Muscle of back (tissue), 11 donors: ENCODE results near the gene GHRH. TPM values are rescaled to one million over a fixed set of nuclear protein-coding genes. Genes with fewer than 3 reads are reported as not detected.

Experiments
- DNase-seq, 3 donors: peaks; one replicate each; pipeline versions ENCODE4 v3.0.0 to v3.0.0-alpha.2; 2013
- polyA plus RNA-seq, 10 donors: library from polyadenylated mRNA; unstranded; fragments of 120-200 nt; gene quantifications; one replicate each; pipeline ENCODE4 v1.2.1, GENCODE V29; 2013; ENCODE audit not compliant: insufficient read length in 10 of 10

GHRH gene
- polyA plus RNA-seq, 10 donors, result not detected

DNA sequence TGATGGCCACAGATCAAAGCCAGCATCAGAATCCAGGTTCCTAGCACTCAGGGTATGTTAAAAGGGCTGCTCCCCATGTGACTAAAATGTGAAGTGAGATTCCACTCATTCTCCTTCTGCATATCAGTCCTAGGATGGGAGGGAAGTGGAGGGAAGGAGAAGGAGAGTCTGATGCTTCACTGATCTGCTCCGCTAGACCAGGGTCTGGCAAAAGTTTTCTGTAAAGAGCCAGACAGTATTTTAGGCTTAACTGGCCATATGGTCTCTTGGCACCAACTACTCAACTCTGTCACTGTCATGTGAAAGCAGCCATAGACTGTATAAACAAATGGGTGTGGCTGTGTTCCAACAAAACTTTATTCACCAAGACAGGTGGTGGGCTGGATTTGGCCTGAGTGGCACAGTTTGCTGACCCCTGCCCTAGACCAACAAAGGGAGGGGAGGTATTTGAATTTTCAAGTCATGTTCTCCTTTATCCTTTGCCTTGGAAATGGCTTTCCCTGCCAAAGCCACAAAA lies 22.6 kb downstream of the GHRH start:
- peak; percentile 61 to 84 (median 77) for DNase-seq

DNA sequence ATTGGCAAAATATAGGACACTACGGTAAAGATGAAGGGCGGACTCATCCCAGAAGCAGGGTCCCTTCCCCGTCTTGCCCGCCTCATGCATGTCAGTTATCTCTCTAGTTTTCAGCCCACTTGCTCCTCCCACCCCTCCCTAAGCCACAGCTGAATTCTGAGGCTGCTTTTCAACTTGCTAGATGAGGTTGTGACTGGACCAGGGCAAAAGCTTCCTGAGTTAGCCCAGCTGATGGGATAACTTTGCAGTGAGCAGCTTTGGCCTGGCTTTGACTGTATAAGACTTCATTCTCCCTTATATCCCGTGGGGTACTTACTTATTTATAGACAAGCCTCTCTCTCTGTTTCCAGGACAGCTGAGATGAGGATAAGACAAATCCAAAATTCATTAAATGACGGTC lies 23.2 kb downstream of the GHRH start:
- DNase-seq, result peak in 1 of 3 donors; percentile 15

DNA sequence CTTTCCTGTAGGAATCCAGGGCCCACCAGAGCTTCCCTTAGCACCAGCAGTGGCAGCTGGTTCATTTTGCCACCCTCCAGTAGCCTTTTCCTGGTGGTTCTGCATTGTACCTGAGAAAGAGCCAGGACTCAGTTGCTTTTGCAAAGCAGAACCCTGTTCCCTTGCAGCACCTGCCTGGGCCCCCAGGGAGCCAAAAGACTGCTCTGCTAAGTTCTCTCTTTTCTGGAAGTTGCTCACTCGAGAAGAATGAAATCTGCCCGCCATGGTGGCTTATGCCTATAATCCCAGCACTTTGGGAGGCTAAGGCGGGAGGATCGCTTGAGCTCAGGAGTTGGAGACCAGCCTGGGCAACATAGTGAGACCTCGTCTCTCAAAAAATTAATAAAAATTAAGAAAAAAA lies 24.0 kb downstream of the GHRH start:
- no peak for DNase-seq

DNA sequence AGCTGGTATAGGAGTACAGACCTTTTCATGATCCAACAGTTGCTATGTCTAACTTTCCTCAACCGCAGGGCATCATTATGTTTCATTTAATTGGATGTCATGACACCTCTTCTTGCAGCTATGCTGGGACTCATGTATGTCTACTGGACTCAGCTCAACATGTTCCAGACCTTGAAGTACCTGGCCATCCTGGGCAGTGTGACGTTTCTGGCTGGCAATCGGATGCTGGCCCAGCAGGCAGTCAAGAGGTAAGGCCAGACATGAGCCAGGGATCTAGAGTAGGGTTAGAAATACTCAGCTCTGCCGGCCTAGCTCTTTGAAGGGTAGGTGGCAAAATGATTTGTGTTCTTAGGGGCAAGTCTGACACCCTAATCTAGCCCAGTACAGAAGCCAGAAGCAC lies 25.2 kb downstream of the GHRH start:
- DNase-seq, result no peak

DNA sequence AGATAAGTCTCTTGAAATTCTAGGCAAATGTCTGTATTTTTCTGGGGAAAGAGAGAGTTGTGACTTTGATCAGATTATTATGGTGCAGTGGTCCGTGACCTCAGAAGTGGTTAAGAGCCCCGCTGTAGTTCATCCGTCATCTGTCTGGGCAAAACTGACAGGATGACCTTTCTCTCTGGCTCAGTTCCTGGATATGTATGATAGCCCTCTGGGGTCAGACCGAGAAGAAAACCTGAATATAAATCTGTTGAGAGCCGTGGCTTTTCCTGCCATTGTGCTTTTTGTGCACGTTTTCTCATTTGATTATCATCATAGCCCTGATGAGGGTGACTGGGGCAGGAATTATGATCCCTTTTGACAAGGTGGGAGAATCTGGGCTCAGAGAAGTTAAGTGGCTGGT lies 26.5 kb downstream of the GHRH start:
- no peak for DNase-seq

DNA sequence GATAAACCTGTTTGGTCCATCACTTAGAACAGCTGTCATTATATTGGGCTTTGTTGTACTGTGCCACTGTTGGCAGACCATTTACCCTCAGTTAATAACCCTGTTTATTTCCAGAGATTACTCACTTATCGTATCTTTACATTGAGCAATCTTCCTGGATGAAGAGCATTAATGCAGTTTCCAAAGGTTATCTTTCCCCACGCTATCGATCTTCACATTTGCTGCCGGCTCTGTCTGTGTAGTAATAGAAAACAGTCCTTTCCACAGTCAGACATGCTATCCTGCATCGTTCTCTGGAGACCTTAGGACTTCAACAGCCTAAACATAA lies 27.4 kb downstream of the GHRH start:
- DNase-seq, result no peak

DNA sequence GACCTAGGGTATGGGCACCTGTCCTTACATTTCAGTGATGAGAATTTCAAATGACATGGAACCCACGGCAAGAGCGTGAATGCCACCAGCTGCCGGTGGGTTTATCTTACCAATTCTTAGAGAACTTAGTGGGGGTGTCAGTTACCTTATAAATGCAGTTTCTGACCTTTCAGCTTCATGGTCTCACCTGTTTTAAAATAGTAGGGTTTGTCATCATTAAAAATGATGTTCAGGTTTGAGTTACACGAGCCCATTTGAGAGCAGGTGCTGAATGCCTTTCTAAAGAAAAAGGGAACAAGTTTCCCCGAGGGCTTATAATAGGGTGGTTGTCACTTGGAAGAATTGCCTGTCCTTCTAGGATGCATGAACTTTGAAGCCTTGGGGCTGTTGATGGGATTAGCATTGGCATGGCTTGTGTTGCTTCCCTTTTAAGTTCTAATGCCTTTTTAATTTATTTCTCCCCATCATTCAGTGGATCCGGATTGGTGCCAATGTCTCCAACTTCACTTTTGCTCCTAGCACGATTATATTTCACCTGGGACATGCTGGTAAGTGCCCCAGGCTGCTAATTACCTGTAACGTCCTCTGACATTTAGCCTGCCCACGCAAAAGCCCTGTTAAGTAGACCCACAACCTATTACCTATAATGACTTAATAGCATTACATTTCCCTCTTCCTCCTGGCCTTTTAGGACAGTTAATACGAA lies 27.9 kb downstream of the GHRH start:
- peak in 1 of 3 donors; percentile 35 for DNase-seq

DNA sequence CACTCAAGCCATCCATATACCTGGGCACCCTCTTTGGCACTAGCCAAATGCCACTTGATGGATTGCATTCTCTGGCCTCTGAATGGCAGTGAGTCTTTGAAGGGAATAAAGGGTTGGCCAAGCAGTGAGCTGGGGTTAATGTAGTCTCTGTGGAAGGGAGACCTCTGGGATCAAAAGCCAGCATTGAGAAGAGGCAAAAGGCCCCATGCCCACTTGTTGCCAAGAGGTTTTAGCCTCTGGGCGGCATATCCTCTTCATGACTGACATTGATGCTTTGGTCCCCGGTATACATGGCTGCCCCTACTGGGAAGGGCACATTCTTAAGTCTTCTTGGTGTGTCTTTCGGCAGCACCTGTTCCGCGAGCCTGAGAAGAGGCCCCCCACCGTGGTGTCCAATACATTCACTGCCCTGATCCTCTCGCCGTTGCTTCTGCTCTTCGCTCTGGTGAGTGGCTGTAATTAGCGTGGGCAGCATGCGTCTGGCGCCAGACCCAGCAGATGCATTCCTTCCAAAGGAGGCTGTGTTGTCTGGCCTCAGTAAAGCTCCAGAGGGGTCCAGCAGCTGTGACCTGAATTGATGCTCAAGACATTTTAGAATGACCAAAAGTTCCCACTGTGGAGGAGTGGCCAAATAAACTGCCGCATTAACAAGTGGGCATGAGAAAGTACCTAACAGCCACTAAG lies 29.5 kb downstream of the GHRH start:
- DNase-seq, result peak; percentile 46 to 64 (median 58)

DNA sequence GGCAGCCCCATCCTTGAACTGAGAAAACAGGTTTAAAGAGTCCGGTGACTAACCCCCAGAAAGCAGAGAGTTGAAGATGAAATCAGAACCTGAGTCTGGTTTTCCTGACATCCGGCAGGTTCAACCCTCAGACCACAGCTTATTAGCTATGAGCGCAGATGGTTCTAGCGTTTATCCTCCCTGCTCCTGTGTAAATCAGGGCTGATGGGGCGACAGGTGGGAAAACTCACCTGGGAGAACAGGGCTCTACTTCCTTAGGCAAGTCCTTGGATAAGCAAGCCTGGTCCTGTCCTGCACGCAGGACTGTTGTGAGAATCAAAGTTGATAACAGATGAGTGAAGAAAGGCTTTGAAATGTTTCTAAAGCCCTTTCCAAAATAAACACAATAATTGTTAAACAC lies 31.4 kb downstream of the GHRH start:
- no peak for DNase-seq

DNA sequence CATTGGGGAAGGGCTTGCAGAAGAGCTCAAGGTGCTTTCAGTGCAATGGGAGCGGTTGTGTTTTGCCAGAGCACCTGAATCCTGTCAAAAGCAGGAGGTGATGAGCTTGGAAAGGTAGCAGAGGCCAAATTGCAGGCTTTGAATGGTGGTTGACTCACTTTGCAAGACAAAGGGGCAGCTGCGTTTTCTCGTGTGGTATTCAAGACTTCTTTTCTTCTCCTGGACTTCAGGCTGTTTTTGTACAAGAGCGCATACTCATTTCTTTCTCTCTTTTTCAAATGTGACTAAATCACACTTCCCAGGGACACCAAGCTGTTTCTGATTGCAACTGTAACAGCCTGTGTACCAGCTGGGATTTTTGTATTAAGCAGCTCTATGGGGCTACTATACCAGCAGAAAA lies 32.3 kb downstream of the GHRH start:
- DNase-seq, result no peak

DNA sequence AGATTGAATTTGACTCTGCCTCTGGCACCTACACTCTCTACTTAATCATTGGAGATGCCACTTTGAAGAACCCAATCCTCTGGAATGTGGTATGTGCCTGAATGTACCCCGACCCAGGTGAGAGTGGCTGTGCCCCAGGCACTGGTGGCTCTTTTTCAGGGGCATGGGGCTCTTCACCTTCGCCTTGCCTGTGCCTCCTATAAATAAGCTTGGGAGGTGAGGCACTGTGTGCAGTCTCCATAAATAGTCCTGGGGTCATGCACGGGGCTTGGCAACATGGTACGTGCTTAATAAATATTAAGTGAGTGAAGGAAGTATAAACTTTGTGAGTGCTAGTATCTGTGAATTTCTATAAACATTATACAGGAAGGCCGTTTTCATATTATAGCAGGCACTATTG lies 33.0 kb downstream of the GHRH start:
- DNase-seq, result no peak

DNA sequence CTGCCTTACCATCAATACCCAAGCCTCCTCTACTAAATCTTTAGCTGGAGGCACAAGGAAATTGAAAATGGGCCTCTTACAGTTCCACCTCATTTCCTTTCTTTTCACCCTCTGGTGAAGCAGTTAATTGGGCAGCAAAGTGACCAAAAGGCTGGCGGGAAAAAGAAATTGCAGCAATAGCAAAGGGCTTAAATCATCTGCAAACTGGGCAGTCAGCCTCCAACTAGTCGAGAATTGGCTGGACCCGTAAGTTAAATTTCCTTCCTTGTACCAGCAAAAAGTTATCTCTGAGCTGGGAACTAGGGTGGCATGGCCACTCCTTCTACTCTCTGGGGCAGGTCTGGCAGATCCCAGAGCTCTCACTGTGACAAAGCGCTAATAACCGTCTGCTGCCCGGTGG lies 33.5 kb downstream of the GHRH start:
- DNase-seq, result no peak

DNA sequence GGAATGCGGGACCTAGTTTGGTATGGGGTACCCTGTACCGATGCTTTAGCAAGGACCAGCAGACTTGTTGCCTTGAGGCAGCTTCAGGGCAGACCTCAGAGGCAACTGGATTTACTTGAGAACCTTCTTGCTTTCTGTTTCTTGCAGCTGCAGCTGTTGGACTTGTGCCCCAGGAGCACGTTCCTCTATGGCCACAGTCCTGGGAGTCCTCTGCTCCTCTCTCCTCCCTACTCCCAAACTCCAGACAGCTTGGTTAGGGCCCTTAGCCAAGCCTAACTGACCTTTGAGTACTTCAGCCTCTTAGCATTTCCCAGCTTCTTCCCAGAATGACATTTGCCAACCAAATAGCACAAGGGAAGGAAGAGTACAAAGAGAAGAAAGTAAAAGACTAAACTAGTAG lies 34.7 kb downstream of the GHRH start:
- DNase-seq, result peak; percentile 49 to 83 (median 65)

DNA sequence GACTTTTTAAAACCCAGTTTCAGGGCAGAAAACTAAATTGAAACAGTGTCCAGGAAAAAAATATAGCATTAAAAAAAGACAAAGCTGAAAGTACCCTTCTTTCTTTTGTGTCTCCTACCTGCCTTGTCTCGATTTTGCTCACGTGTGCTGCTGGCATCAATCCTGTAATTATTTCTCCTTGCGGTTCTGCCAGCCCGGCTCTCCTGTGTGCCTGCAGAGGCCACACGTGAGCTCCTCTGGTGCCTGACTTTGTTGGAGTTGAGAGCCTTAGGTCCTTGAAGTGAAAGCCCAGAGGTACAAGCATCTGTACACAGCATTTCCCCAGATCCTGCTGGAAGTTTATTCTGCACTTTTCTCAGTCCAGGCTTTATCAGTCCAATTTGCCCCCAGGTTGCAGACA lies 36.5 kb downstream of the GHRH start:
- DNase-seq, result no peak

DNA sequence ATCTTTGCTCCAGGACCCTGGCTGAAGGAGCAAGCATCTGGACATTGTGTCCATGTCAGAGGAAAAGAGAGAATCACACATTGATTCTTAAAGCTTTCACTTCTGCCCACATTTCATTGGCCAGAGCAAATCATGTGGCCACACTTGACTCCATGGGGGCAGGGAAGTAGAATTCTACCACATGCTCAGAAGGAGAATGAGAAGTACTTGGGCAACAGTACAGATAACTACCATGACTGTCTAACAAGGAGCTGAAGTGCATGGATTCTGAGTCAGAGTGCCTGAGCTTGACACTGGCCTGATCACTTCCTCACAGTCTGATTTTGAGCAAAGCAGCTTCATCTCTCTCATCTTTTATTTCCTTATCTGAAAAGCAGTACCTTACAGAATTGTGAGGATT lies 38.6 kb downstream of the GHRH start:
- DNase-seq, result peak in 1 of 3 donors; percentile 54

DNA sequence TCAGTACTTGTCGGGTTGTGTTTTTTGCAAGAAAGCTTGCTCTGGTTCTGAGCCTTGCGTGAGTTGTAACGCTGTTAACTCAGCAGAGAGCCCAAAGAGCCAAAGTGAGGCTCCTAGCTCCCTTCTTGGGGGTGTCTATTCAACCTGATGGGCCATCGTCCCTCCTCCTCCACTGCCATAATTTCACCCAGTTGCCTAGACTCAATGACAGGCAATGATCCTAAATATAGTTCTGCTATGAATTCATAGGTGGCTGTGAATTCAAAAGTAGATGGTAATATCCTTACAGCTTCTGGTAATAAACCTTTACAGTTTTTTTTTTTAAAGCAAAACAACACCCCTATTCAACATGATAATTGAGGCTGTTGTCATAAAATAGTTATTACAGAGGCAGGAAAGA lies 39.5 kb downstream of the GHRH start:
- no peak for DNase-seq

DNA sequence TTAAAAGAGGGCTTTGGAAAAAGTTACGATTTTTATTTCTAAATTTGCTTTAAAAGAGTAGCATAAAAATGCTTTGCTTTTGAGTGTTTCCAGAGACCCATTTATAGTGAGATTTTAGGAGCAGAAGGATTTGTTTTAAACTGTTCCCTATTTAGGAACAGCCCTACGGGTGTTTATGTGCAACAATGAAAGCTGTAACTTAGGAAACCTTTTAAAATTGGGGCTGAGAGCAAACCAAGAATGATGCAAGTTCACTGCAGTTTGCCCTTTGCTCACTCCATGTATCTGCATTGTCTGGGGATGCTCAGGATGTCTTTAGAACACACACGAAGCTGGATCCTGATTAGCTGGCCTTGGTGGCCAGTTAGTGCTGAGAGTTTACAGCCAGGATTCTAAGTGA lies 40.9 kb downstream of the GHRH start:
- peak in 2 of 3 donors; percentile 24 to 34 for DNase-seq

DNA sequence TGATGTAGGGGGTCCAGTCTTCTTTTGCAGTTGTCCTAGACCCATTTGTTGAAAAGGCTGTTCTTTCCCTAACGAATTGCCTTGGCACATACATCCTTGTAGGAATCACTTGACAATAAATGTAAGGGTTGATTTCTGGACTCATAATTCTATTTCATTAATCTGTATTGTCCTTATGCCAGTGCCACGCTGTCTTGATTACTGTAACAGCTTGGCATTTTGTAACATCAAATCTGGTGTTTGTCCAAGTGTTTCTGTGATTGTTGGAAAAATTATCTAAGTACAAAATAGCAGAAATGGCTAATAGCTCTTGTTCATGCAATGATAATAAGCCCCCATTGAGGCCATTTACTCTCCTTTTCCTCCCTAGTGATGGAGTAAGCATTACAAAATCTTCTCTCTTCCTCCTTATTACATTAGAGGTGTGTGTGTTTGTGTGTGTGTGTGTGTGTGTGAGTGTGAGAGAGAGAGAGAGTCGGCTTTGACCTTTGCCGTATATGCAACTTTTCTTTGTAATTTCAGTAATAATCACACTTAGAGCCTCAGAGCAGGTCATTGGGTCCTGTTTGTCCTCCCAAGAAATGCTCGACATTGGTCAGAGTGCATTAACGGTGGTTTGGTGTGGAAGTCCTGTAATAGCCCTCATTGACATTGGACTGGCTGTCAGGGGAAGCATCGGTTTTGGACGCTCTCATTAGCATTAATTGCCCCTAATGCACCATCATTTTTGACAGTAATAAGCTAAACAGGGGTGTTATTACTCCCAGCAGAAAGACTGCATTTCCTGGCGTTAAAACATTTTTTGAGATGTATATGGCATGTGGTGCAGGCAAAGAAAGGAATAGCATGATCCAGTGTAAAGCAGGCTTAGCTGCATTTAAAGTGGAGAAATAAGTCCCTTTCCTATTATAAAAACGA lies 41.6 kb downstream of the GHRH start:
- DNase-seq, result no peak

DNA sequence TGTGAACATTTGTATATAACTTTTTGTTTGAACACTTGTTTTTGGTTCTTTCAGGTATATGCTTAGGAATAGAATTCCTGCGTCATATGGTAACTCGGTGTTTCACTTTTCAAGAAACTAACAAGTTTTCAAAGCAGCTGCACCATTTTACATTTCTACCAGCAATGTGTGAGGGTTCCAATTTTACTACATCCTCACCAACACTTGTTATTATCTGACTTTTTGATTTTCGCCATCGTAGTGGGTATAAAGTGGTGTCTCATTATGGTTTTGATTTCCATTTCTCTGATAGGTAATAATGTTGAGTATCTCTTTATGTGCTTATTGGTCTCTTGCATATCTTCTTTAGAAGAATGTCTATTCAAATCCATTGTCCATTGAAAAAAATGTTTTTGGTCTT lies 42.6 kb downstream of the GHRH start:
- DNase-seq, result no peak

DNA sequence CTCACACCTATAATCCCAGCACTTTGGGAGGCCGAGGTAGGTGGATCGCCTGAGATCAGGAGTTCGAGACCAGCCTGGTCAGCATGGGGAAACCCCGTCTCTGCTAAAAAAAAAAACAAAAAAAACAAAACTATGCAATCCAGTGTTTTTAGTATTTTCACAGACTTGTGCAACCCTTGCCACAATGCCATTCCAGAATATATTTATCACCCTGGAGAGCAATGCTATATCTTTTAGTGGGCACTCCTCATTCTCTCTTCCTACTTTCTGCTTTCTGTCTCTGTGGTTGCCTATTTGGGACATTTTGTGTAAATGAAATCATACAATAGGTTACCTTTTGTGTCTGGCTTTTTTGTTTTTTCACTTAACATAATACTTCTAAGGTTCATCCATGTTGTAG lies 43.2 kb downstream of the GHRH start:
- no peak for DNase-seq

DNA sequence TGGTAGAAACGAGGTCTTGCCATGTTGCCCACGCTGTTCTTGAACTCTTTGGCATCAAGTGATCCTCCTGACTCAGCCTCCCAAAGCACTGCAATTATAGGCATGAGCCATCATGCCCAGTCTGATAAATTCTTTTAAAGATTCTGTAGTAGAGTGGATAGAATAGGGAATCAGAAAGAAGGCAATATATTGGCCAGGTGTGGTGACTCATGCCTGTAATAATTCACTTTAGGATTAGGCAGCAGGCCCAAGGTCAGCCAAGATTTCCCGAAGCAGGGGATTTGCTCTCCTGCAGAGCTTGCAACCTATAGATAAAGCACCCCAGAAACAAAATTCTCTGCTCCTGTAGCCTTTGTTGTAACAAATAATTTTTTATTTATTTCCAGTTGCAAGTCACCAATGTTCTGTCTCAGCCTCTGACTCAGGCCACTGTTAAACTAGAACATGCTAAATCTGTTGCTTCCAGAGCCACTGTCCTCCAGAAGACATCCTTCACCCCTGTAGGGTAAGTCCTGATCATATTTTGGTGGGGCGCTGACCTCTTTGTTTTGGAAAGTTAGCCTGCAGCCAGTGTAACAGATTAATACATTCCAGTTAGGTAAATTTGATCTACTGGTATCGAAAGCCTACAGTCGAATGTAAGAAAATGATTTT lies 51.8 kb downstream of the GHRH start:
- DNase-seq, result no peak

DNA sequence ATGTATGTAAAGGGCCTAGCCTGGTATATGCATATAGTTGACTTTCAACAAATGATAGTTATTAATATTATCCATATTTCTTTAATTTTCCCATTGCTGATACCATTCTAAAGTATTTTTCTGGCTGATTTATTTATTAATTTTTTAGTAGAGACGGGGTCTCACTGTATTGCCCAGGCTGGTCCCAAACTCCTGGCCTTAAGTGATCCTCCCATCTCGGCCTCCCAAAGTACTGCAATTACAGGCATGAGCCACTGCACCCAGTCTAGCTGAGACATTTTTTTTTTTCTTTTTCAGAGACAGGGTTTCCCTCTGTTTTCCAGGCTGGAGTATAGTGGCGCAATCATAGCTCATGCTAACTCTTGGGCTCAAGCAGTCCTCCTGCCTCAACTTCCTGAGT lies 52.4 kb downstream of the GHRH start:
- DNase-seq, result no peak
